Measurements from ENCODE around the gene HEATR5A. TPM values are rescaled to one million over a fixed set of nuclear protein-coding genes. Genes with fewer than 3 reads are reported as not detected.
"Not testable (repeated sequence)": the region's sequence is repeated elsewhere in the genome, so short reads cannot be mapped to it uniquely, and the experiment has no call there.

HEATR5A gene
- total RNA-seq, 1 donor from 2014 or later = 14.1 TPM

DNA sequence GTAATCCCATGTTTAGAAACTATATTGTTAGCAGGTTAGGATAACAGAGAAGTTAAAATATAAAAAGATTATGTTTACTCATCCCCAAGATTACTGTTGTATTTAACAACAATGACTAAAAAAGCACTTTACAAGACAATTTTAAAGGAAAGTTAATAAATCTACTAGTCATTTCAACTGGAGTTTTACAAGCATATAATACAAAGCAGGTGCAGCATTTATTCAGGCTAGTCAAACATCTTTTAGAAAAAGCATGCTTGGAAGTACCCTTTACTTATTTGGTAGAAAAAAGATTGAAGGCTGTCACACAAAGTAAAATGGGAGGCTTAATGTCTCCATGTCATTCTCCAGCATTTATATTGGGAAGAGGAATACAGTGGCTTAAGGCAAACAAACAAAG, 80.6 kb downstream of the HEATR5A start:
- Mint-ChIP-seq H3K27ac (ENCODE audit: unreplicated experiment) (no peak overlapping the region), H3K4me3 (ENCODE audit: unreplicated experiment) (no peak overlapping the region), H3K36me3 (ENCODE audit: unreplicated experiment) (no peaks in the 10 kb centered on the region), H3K4me1 (ENCODE audit: low read depth, unreplicated experiment) (no peaks in the 10 kb centered on the region), H3K9me3 (ENCODE audit: unreplicated experiment) (no peaks in the 10 kb centered on the region), H3K27me3 (ENCODE audit: unreplicated experiment) (no peaks in the 10 kb centered on the region)
- DNase-seq = no peak
- no peak for TF ChIP-seq CTCF (IDR thresholded peaks at IDR 0.05; ENCODE audit: partially characterized antibody, unreplicated experiment)

- Mint-ChIP-seq H3K9me3 (ENCODE audit: unreplicated experiment) (peaks cover 2% of the 10 kb centered on the region), H3K4me1 (ENCODE audit: low read depth, unreplicated experiment) (no peaks in the 10 kb centered on the region)
- DNase-seq = no peak
Observed at GRCh38 chr14:31337331-31337730, 83.0 kb downstream of the HEATR5A start.

GRCh38 chr14:31336646-31337045, 83.7 kb downstream of the HEATR5A start:
- peaks cover 2% of the 10 kb centered on the region for H3K9me3 Mint-ChIP-seq (ENCODE audit: unreplicated experiment)
- H3K36me3 Mint-ChIP-seq (ENCODE audit: unreplicated experiment) = peaks cover 14% of the 10 kb centered on the region
- TF ChIP-seq CTCF (IDR thresholded peaks at IDR 0.05; ENCODE audit: partially characterized antibody, unreplicated experiment) = no peak
- no peaks in the 10 kb centered on the region for H3K27me3 Mint-ChIP-seq (ENCODE audit: unreplicated experiment)
- no peak for DNase-seq
- H3K4me1 Mint-ChIP-seq (ENCODE audit: low read depth, unreplicated experiment) = no peaks in the 10 kb centered on the region
- no peak overlapping the region for H3K27ac Mint-ChIP-seq (ENCODE audit: unreplicated experiment)
- H3K4me3 Mint-ChIP-seq (ENCODE audit: unreplicated experiment) = no peak overlapping the region

More at GRCh38 chr14:31337331-31337730, 83.0 kb downstream of the HEATR5A start:
- Mint-ChIP-seq H3K27ac (ENCODE audit: unreplicated experiment) (no peak overlapping the region), H3K4me3 (ENCODE audit: unreplicated experiment) (no peak overlapping the region), H3K36me3 (ENCODE audit: unreplicated experiment) (peaks cover 7% of the 10 kb centered on the region), H3K27me3 (ENCODE audit: unreplicated experiment) (no peaks in the 10 kb centered on the region)
- no peak for TF ChIP-seq CTCF (IDR thresholded peaks at IDR 0.05; ENCODE audit: partially characterized antibody, unreplicated experiment)

GRCh38 chr14:31331395-31331794, 89.0 kb downstream of the HEATR5A start:
- DNase-seq; H3K4me1 Mint-ChIP-seq (ENCODE audit: low read depth, unreplicated experiment); H3K27me3 Mint-ChIP-seq (ENCODE audit: unreplicated experiment); H3K9me3 Mint-ChIP-seq (ENCODE audit: unreplicated experiment); H3K27ac Mint-ChIP-seq (ENCODE audit: unreplicated experiment); H3K4me3 Mint-ChIP-seq (ENCODE audit: unreplicated experiment): not testable (repeated sequence)
- H3K36me3 Mint-ChIP-seq (ENCODE audit: unreplicated experiment) = peaks cover 24% of the 10 kb centered on the region

- H3K36me3 Mint-ChIP-seq (ENCODE audit: unreplicated experiment) = peaks cover 24% of the 10 kb centered on the region
- H3K4me1 Mint-ChIP-seq (ENCODE audit: low read depth, unreplicated experiment); H3K27ac Mint-ChIP-seq (ENCODE audit: unreplicated experiment); H3K9me3 Mint-ChIP-seq (ENCODE audit: unreplicated experiment); H3K4me3 Mint-ChIP-seq (ENCODE audit: unreplicated experiment); H3K27me3 Mint-ChIP-seq (ENCODE audit: unreplicated experiment); DNase-seq: not testable (repeated sequence)
Observed at GRCh38 chr14:31329876-31330521, 90.4 kb downstream of the HEATR5A start.

DNA sequence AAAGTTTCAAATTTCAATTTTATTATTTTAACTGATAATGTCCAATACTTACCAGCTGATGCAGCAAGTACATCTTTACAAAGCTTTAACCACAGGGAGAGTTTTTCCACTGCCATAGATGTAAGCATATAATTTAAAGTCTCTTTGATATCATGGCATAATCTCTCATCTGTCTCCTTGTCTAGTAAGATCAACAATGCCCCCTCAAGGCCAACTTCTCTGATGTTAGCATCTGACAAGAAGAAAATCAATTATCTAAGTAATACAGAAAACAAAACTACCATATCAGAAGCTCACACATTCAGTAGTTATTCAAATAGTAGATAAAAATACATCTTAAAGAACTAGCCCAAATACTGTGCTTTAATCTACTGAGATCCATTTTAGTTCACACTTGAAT, 94.2 kb downstream of the HEATR5A start:
- Mint-ChIP-seq H3K4me3 (ENCODE audit: unreplicated experiment) (no peak overlapping the region), H3K9me3 (ENCODE audit: unreplicated experiment) (no peaks in the 10 kb centered on the region), H3K4me1 (ENCODE audit: low read depth, unreplicated experiment) (no peaks in the 10 kb centered on the region), H3K27ac (ENCODE audit: unreplicated experiment) (no peak overlapping the region), H3K36me3 (ENCODE audit: unreplicated experiment) (peaks cover 5% of the 10 kb centered on the region), H3K27me3 (ENCODE audit: unreplicated experiment) (no peaks in the 10 kb centered on the region)
- TF ChIP-seq CTCF (IDR thresholded peaks at IDR 0.05; ENCODE audit: partially characterized antibody, unreplicated experiment) = no peak
- no peak for DNase-seq

Data from glutamatergic neuron (in vitro differentiated cells).